ENCODE data around the gene SRC.

SRC gene

GRCh38 chr20:37396416-37397075 lies 50.6 kb downstream of the SRC start:
- TF ChIP-seq GLIS3 (CRISPR knock-in tag; IDR thresholded peaks at IDR 0.05) (no peak), PATZ1 (CRISPR knock-in tag; IDR thresholded peaks at IDR 0.05; ENCODE audit: borderline replicate concordance) (no peak), ARNTL (CRISPR knock-in tag; IDR thresholded peaks at IDR 0.05; ENCODE audit: borderline replicate concordance, low read depth) (no peak), ISL1 (CRISPR knock-in tag; IDR thresholded peaks at IDR 0.05) (no peak), BACH2 (CRISPR knock-in tag; IDR thresholded peaks at IDR 0.05; ENCODE audit: borderline replicate concordance) (no peak), ZNF565 (CRISPR knock-in tag; conservative IDR thresholded peaks at IDR 0.05; ENCODE audit: low read depth) (no peak), CREB5 (CRISPR knock-in tag; IDR thresholded peaks at IDR 0.05; ENCODE audit: low read depth) (no peak), TCF4 (CRISPR knock-in tag; IDR thresholded peaks at IDR 0.05; ENCODE audit: borderline replicate concordance) (no peak), ZNF8 (CRISPR knock-in tag; IDR thresholded peaks at IDR 0.05) (no peak), ZNF70 (CRISPR knock-in tag; IDR thresholded peaks at IDR 0.05) (no peak), OSR1 (CRISPR knock-in tag; IDR thresholded peaks at IDR 0.05) (no peak), TOX (CRISPR knock-in tag; IDR thresholded peaks at IDR 0.05; ENCODE audit: borderline replicate concordance) (no peak)
- no peak; the same call in 2 of the 3 replicates for ATAC-seq

GRCh38 chr20:37397076-37397953 lies 51.4 kb downstream of the SRC start:
- TF ChIP-seq ZNF70 (CRISPR knock-in tag; IDR thresholded peaks at IDR 0.05) (no peak), CSDC2 (CRISPR knock-in tag; IDR thresholded peaks at IDR 0.05) (no peak), CREB5 (CRISPR knock-in tag; IDR thresholded peaks at IDR 0.05; ENCODE audit: low read depth) (no peak), ZC3H10 (CRISPR knock-in tag; IDR thresholded peaks at IDR 0.05) (no peak), BACH2 (CRISPR knock-in tag; IDR thresholded peaks at IDR 0.05; ENCODE audit: borderline replicate concordance) (no peak), SNAI2 (CRISPR knock-in tag; IDR thresholded peaks at IDR 0.05) (no peak), TOX (CRISPR knock-in tag; IDR thresholded peaks at IDR 0.05; ENCODE audit: borderline replicate concordance) (no peak), TSHZ2 (CRISPR knock-in tag; IDR thresholded peaks at IDR 0.05) (no peak), ESRRG (CRISPR knock-in tag; IDR thresholded peaks at IDR 0.05) (no peak), TCF4 (CRISPR knock-in tag; IDR thresholded peaks at IDR 0.05; ENCODE audit: borderline replicate concordance) (no peak)
- ATAC-seq, result no peak

GRCh38 chr20:37397954-37398749 lies 52.2 kb downstream of the SRC start:
- TF ChIP-seq GLIS3 (CRISPR knock-in tag; IDR thresholded peaks at IDR 0.05) (no peak), POU6F1 (CRISPR knock-in tag; IDR thresholded peaks at IDR 0.05; ENCODE audit: borderline replicate concordance, low read depth) (no peak), ISL1 (CRISPR knock-in tag; IDR thresholded peaks at IDR 0.05) (no peak), TOX (CRISPR knock-in tag; IDR thresholded peaks at IDR 0.05; ENCODE audit: borderline replicate concordance) (no peak), CSRNP3 (CRISPR knock-in tag; IDR thresholded peaks at IDR 0.05) (no peak), RARB (CRISPR knock-in tag; IDR thresholded peaks at IDR 0.05) (no peak), TCF4 (CRISPR knock-in tag; IDR thresholded peaks at IDR 0.05; ENCODE audit: borderline replicate concordance) (no peak), BACH2 (CRISPR knock-in tag; IDR thresholded peaks at IDR 0.05; ENCODE audit: borderline replicate concordance) (no peak), ZNF8 (CRISPR knock-in tag; IDR thresholded peaks at IDR 0.05) (no peak), ZNF565 (CRISPR knock-in tag; conservative IDR thresholded peaks at IDR 0.05; ENCODE audit: low read depth) (no peak), CREB5 (CRISPR knock-in tag; IDR thresholded peaks at IDR 0.05; ENCODE audit: low read depth) (no peak), SNAI2 (CRISPR knock-in tag; IDR thresholded peaks at IDR 0.05) (no peak)
- ATAC-seq, result no peak
